ENCODE data around the gene ITIH4. TPM values are rescaled to one million over a fixed set of nuclear protein-coding genes. Genes with fewer than 3 reads are reported as not detected.

The ITIH4 gene
- total and polyA plus RNA-seq, 8 donors: 16.2 to 276 (median 77.4) TPM

DNA sequence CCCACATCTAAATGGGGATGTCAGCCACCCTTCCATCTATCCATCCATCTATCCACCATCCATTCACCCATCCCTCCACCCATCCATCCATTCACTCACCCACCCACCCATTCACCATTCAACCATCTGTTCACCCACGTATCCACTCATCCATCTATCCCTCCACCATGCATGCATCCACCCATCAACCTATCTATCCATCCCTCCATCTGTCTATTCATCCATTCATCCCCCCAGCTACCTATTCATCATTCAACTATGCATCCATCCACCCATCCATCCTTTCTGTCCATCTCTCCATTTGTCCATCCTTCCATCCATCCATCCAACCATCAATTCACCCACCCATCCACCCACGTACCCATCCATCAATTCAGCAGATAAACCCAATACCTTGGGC lies 21.3 kb downstream of the ITIH4 start:
- no peak overlapping the region for H3K27ac ChIP-seq
- H3K36me3 ChIP-seq: no peaks in the 10 kb centered on the region
- no peaks in the 10 kb centered on the region for H3K4me1 ChIP-seq
- DNase-seq (no peak), ATAC-seq (no peak), FAIRE-seq (no peak)
- intact Hi-C loops (cut with DNase I): no loop called here
- H3K27me3 ChIP-seq: no peaks in the 10 kb centered on the region
- WGBS, 2 donors: 64 to 69% methylated on average over 2 of the region's 2 CpGs
- TF ChIP-seq, protein P1, sequence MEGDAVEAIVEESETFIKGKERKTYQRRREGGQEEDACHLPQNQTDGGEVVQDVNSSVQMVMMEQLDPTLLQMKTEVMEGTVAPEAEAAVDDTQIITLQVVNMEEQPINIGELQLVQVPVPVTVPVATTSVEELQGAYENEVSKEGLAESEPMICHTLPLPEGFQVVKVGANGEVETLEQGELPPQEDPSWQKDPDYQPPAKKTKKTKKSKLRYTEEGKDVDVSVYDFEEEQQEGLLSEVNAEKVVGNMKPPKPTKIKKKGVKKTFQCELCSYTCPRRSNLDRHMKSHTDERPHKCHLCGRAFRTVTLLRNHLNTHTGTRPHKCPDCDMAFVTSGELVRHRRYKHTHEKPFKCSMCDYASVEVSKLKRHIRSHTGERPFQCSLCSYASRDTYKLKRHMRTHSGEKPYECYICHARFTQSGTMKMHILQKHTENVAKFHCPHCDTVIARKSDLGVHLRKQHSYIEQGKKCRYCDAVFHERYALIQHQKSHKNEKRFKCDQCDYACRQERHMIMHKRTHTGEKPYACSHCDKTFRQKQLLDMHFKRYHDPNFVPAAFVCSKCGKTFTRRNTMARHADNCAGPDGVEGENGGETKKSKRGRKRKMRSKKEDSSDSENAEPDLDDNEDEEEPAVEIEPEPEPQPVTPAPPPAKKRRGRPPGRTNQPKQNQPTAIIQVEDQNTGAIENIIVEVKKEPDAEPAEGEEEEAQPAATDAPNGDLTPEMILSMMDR (IDR thresholded peaks at IDR 0.05): no peak
- no peak overlapping the region for H3K4me3 ChIP-seq
- no peaks in the 10 kb centered on the region for H3K9me3 ChIP-seq

DNA sequence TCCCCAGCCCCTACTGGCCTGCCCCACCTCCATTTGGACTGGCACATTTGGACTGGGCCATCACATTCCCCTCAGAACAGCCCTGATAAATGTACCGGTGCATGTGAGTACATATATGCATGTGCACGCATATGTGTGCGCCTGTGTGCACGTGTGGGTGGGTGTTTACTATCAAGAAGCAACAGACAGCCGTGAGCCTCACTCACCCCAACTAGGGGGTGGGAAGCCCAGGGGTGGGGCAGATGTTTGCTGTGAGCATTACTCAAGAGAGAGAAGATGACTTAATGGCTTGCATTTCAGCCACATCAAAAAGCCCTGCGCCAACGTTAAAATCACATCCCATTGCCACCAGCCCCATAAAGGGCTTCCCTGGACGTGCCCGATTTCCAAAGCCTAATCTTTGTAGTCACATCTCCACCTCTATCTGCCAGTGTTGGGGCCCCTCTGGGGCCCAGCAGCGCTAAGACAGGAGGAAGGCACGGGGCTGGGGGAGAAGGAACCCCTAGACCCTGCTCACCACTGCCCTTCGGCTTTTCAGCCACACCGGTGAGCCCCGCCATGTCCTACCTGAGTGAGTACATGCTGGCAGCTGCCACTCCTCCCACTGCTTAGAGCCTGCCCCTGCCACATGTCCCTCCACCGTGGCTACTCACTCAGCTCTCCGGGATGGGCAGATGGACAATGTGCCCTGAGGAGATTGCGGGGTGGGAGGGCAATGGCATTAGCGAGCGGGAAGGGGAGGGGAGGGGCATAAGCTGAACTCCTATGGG lies 25.0 kb downstream of the ITIH4 start:
- intact Hi-C loops (cut with DNase I): no loop called here
- WGBS, 2 donors: 74 to 80% methylated on average over 19 of the region's 19 CpGs
- H3K9me3 ChIP-seq: no peaks in the 10 kb centered on the region
- no peak for FAIRE-seq
- H3K27ac ChIP-seq: no peak overlapping the region
- H3K4me3 ChIP-seq: no peak overlapping the region
- no peaks in the 10 kb centered on the region for H3K27me3 ChIP-seq
- DNase-seq: no peak
- H3K4me1 ChIP-seq: no peaks in the 10 kb centered on the region
- no peaks in the 10 kb centered on the region for H3K36me3 ChIP-seq
- no peak for ATAC-seq
- TF ChIP-seq, protein P1 (IDR thresholded peaks at IDR 0.05): no peak

DNA sequence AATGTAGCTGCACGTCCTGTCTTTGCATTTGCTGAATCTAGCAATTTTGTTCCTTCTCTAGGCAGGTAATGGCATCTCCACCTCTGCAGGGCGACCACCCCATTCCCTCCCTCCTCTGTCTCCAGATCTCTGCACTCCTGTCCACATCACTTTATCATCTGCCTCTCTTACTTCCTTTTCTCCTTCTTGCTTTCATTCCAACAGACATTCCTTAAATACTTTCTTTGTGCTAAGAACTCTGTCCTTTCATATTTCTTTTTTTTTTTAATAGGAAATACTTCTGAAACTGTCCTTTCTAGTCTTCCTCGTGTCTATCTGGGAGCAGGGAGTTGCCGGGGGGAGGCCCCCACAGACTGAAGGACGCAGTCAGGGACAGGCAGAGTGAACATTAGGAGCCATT lies 28.6 kb downstream of the ITIH4 start:
- TF ChIP-seq, protein P1 (IDR thresholded peaks at IDR 0.05): no peak
- intact Hi-C loops (cut with DNase I): no loop called here
- no peaks in the 10 kb centered on the region for H3K36me3 ChIP-seq
- H3K4me3 ChIP-seq: no peak overlapping the region
- H3K4me1 ChIP-seq: no peaks in the 10 kb centered on the region
- H3K9me3 ChIP-seq: no peaks in the 10 kb centered on the region
- 50 to 58% methylated on average over 5 of the region's 5 CpGs for WGBS, 2 donors
- FAIRE-seq (no peak), DNase-seq (no peak), ATAC-seq (no peak)
- H3K27ac ChIP-seq: no peak overlapping the region
- H3K27me3 ChIP-seq: no peaks in the 10 kb centered on the region

DNA sequence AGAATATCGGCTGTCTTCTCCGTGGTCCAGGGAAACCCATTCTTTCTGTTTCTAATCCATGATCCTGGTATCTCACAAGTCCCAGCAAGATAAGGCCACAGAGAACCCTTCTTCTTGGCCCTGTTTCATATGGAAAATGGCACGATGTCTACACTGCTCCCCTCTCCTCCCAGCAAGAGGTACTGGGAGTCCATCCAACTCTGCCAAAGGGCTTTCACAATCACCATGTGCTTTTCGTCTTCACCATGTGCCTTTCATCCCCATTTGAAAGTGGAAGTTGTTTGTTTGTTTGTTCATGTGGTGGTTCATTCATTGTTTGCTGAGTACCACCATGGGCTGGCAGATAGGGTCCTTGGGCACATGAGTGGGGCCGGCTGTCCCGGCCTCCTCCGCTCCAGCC lies 30.4 kb downstream of the ITIH4 start:
- FAIRE-seq (no peak), DNase-seq (no peak), ATAC-seq (no peak)
- peaks cover 0 to 3% (median 0%) of the 10 kb centered on the region in 3 donors for H3K4me1 ChIP-seq
- no peak overlapping the region for H3K4me3 ChIP-seq
- no peak overlapping the region for H3K27ac ChIP-seq
- no peaks in the 10 kb centered on the region for H3K36me3 ChIP-seq
- H3K9me3 ChIP-seq: no peaks in the 10 kb centered on the region
- TF ChIP-seq, protein P1 (IDR thresholded peaks at IDR 0.05): no peak
- intact Hi-C loops (cut with DNase I): no loop called here
- WGBS, 2 donors: 70 to 81% methylated on average over 7 of the region's 7 CpGs
- no peaks in the 10 kb centered on the region for H3K27me3 ChIP-seq

DNA sequence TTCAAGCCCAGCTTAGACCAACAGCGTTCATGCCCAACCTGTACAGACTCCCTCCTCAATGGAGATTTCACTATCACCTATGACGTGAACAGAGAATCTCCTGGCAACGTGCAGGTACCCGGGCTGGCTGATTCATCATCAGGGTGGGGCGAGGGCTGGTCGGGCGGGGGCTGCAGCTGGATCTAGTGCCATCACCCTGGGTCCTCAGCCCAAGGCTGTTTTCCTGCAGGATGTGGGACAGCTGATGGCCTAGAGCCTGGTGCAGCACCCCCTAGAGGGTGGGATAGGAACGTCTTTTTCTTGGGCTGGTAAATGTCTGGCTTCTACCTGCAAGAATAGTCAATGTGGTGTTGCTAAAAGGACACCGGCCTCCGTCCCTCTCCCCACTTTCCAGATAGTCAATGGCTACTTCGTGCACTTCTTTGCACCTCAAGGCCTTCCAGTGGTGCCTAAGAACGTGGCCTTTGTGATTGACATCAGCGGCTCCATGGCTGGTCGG lies 31.4 kb downstream of the ITIH4 start:
- no peaks in the 10 kb centered on the region for H3K27me3 ChIP-seq
- H3K4me3 ChIP-seq: no peak overlapping the region
- no peak overlapping the region for H3K27ac ChIP-seq
- intact Hi-C loops (cut with DNase I): no loop called here
- TF ChIP-seq, protein P1 (IDR thresholded peaks at IDR 0.05): peak in 3 of 4 donors; percentile 16 to 36 (median 33)
- no peak for FAIRE-seq
- 54% methylated on average over 14 of the region's 14 CpGs for WGBS, 2 donors
- H3K4me1 ChIP-seq: peaks cover 0 to 3% (median 0%) of the 10 kb centered on the region in 3 donors
- ATAC-seq: peak in 3 of 4 donors; percentile 69 to 72 (median 69)
- no peaks in the 10 kb centered on the region for H3K36me3 ChIP-seq
- peak in 1 of 6 donors; percentile 41 for DNase-seq
- no peaks in the 10 kb centered on the region for H3K9me3 ChIP-seq
